H9 (cell line): Measurements from ENCODE around the gene SPECC1L. TPM values are rescaled to one million over a fixed set of nuclear protein-coding genes. Genes with fewer than 3 reads are reported as not detected.

ENCODE experiments used
- DNase-seq: peaks from one replicate; pipeline ENCODE4 v3.0.0-alpha.2; 2017
- H2AFZ ChIP-seq: one replicate; pipeline ENCODE4 v1.6.1; 2013; ENCODE audit warnings: mild to moderate bottlenecking, low read length, control low read depth, moderate library complexity
- H2AK5ac ChIP-seq: 2 replicates; pipeline ENCODE4 v1.6.1; 2013; ENCODE audit warnings: low read length, control low read depth, mixed read lengths; ENCODE audit not compliant: insufficient read length
- H2BK120ac ChIP-seq: one replicate; pipeline ENCODE4 v1.6.1; 2013; ENCODE audit warnings: low read depth, mild to moderate bottlenecking, low read length, control low read depth, inconsistent platforms; ENCODE audit not compliant: poor library complexity, severe bottlenecking
- H2BK12ac ChIP-seq: 2 replicates; pipeline ENCODE4 v1.6.1; 2013; ENCODE audit warnings: low read length, control low read depth, mixed read lengths, low read depth; ENCODE audit not compliant: insufficient read length
- H2BK15ac ChIP-seq: 2 replicates; pipeline ENCODE4 v1.6.1; 2013; ENCODE audit warnings: low read depth, low read length, control low read depth
- H2BK20ac ChIP-seq: one replicate; pipeline ENCODE4 v1.6.1; 2013; ENCODE audit warnings: low read depth, mild to moderate bottlenecking, low read length, control low read depth, inconsistent platforms; ENCODE audit not compliant: poor library complexity, severe bottlenecking
- H2BK5ac ChIP-seq: 2 replicates; pipeline ENCODE4 v1.6.1; 2013; ENCODE audit warnings: low read length, control low read depth, mixed read lengths; ENCODE audit not compliant: insufficient read length
- H3K14ac ChIP-seq: 2 replicates; pipeline ENCODE4 v1.6.1; 2013; ENCODE audit warnings: low read length, control low read depth; ENCODE audit not compliant: insufficient read depth
- H3K18ac ChIP-seq: 2 replicates; pipeline ENCODE4 v1.6.1; 2013; ENCODE audit warnings: low read depth, mild to moderate bottlenecking, mixed read lengths, low read length, control low read depth; ENCODE audit not compliant: insufficient read length
- H3K23ac ChIP-seq: 2 replicates; pipeline ENCODE4 v1.6.1; 2013; ENCODE audit warnings: low read length, control low read depth, mixed read lengths, low read depth; ENCODE audit not compliant: insufficient read length
- H3K23me2 ChIP-seq: 2 replicates; pipeline ENCODE4 v1.6.1; 2013; ENCODE audit warnings: low read depth, mild to moderate bottlenecking, mixed read lengths, low read length, control low read depth; ENCODE audit not compliant: insufficient read length, poor library complexity, severe bottlenecking
- H3K27ac ChIP-seq: 2 replicates; pipeline ENCODE4 v1.5.1; 2013; ENCODE audit warnings: low read length, control low read depth, mixed read lengths, low read depth; ENCODE audit not compliant: insufficient read length
- H3K27me3 ChIP-seq: 2 replicates; pipeline ENCODE4 v1.6.1; 2013; ENCODE audit warnings: low read length, control low read depth, inconsistent platforms; ENCODE audit not compliant: insufficient read depth
- H3K4ac ChIP-seq: 2 replicates; pipeline ENCODE4 v1.6.1; 2013; ENCODE audit warnings: low read depth, mild to moderate bottlenecking, control low read depth, inconsistent platforms, low read length, moderate library complexity
- H3K4me1 ChIP-seq: 2 replicates; pipeline ENCODE4 v1.6.1; 2013; ENCODE audit warnings: low read length, control low read depth, inconsistent platforms; ENCODE audit not compliant: insufficient read depth
- H3K4me2 ChIP-seq: 2 replicates; pipeline ENCODE4 v1.6.1; 2013; ENCODE audit warnings: low read length, control low read depth, mixed read lengths; ENCODE audit not compliant: insufficient read length, insufficient read depth
- H3K56ac ChIP-seq: 2 replicates; pipeline ENCODE4 v1.6.1; 2013; ENCODE audit warnings: low read depth, mild to moderate bottlenecking, mixed read lengths, low read length, control low read depth; ENCODE audit not compliant: insufficient read length
- H3K79me1 ChIP-seq: 2 replicates; pipeline ENCODE4 v1.6.1; 2013; ENCODE audit warnings: low read depth, mild to moderate bottlenecking, moderate library complexity, low read length, control low read depth, inconsistent platforms; ENCODE audit not compliant: insufficient read depth, poor library complexity, severe bottlenecking
- H3K79me2 ChIP-seq: 2 replicates; pipeline ENCODE4 v1.6.1; 2013; ENCODE audit warnings: low read length, control low read depth, inconsistent platforms; ENCODE audit not compliant: insufficient read depth
- H3K9ac ChIP-seq: 2 replicates; pipeline ENCODE4 v1.6.1; 2013; ENCODE audit warnings: low read length, control low read depth, mixed read lengths; ENCODE audit not compliant: insufficient read length; ENCODE audit errors: extremely low read depth
- H3K9me3 ChIP-seq: one replicate; pipeline ENCODE4 v1.6.1; 2013; ENCODE audit warnings: low read depth, low read length, inconsistent platforms; ENCODE audit not compliant: control insufficient read depth
- H3T11ph ChIP-seq: one replicate; pipeline ENCODE4 v1.6.1; 2013; ENCODE audit warnings: mild to moderate bottlenecking, low read length, control low read depth, inconsistent platforms
- H4K20me1 ChIP-seq: one replicate; pipeline ENCODE4 v1.6.1; 2013; ENCODE audit not compliant: control insufficient read depth, insufficient read length, insufficient read depth
- H4K5ac ChIP-seq: 2 replicates; pipeline ENCODE4 v1.6.1; 2013; ENCODE audit warnings: low read depth, mild to moderate bottlenecking, mixed read lengths, low read length, control low read depth; ENCODE audit not compliant: insufficient read length
- H4K8ac ChIP-seq: replicated peaks from 2 replicates; pipeline ENCODE4 v1.6.1; 2013; ENCODE audit warnings: low read length, control low read depth, mixed read lengths, low read depth; ENCODE audit not compliant: insufficient read length
- H4K91ac ChIP-seq: 2 replicates; pipeline ENCODE4 v1.6.1; 2013; ENCODE audit warnings: low read depth, mild to moderate bottlenecking, moderate library complexity, mixed read lengths, low read length, control low read depth; ENCODE audit not compliant: insufficient read length
- H3K27ac Mint-ChIP-seq, 3 experiments: 2 replicates in 2 of 3; 3 replicates in 1 of 3; pipeline ENCODE4 v1.8.0; 2020 to 2021; ENCODE audit warnings: mixed read lengths in 3 of 3, mild to moderate bottlenecking in 1 of 3, moderate library complexity in 1 of 3
- H3K27me3 Mint-ChIP-seq: 2 replicates; pipeline ENCODE4 v1.8.0; 2021; ENCODE audit warnings: low read depth, mild to moderate bottlenecking, moderate library complexity, mixed read lengths
- H3K36me3 Mint-ChIP-seq, 3 experiments: 2 replicates in 2 of 3; 3 replicates in 1 of 3; pipeline ENCODE4 v1.8.0; 2020 to 2021; ENCODE audit warnings: low read depth in 3 of 3, mixed read lengths in 3 of 3; ENCODE audit not compliant: insufficient read depth in 1 of 3
- H3K4me1 Mint-ChIP-seq, 2 experiments: 2 replicates each; pipeline ENCODE4 v1.8.0; 2020; ENCODE audit warnings: mixed read lengths in 2 of 2
- H3K4me3 Mint-ChIP-seq, 2 experiments: 2 replicates in 1 of 2; 3 replicates in 1 of 2; pipeline ENCODE4 v1.8.0; 2020 to 2021; ENCODE audit warnings: mild to moderate bottlenecking in 2 of 2, mixed read lengths in 2 of 2, moderate library complexity in 1 of 2
- H3K9me3 Mint-ChIP-seq, 2 experiments: 2 replicates in 1 of 2; 3 replicates in 1 of 2; pipeline ENCODE4 v1.8.0; 2020; ENCODE audit warnings: mild to moderate bottlenecking in 2 of 2, mixed read lengths in 2 of 2, moderate library complexity in 1 of 2
- CTCF ChIP-seq: fragments of 200-600 bp; sonication (generic); conservative IDR thresholded peaks from 3 replicates; pipeline ENCODE4 v1.8.0; 2021; ENCODE audit warnings: antibody characterized with exemption, mild to moderate bottlenecking
- WGBS: extraction: QIAGEN DNeasy Blood & Tissue Kit; methylation state at CpG from one replicate; pipeline ENCODE4 v1.1.7; 2013; ENCODE audit warnings: missing lambda C conversion rate, low lambda C conversion rate, mixed read lengths; ENCODE audit not compliant: insufficient read length; ENCODE audit errors: extremely low coverage; 5-methylcytosine and 5-hydroxymethylcytosine counted together
- total RNA-seq: library from RNA; stranded (reverse); gene quantifications from 2 replicates; pipeline ENCODE4 v1.2.1, GENCODE V29; 2021

The SPECC1L gene
- total RNA-seq, 1 experiment from 2014 or later, result 57.1 TPM

GRCh38 chr22:24435323-24435645 lies 164.7 kb downstream of the SPECC1L start:
- H3T11ph ChIP-seq, result no peak overlapping the region
- Mint-ChIP-seq H3K27me3 (no peaks in the 10 kb centered on the region; the same call in none of the 2 replicates), H3K9me3 (no peaks in the 10 kb centered on the region), H3K4me3 (no peak overlapping the region), H3K4me1 (peaks cover 2 to 14% of the 10 kb centered on the region in 2 experiments; a peak in 3 of 4 replicates), H3K27ac (no peak overlapping the region), H3K36me3 (no peaks in the 10 kb centered on the region)
- no peaks in the 10 kb centered on the region for H3K9me3 ChIP-seq
- no peak overlapping the region for H2BK120ac ChIP-seq
- H3K9ac ChIP-seq, result no peak overlapping the region
- peaks cover 2% of the 10 kb centered on the region for H4K20me1 ChIP-seq
- H2BK20ac ChIP-seq, result no peak overlapping the region
- no peak overlapping the region for H4K5ac ChIP-seq
- no peaks in the 10 kb centered on the region for H3K4me1 ChIP-seq
- no peak overlapping the region for H3K27ac ChIP-seq
- H3K4ac ChIP-seq, result no peak overlapping the region
- H3K18ac ChIP-seq, result no peak overlapping the region
- H2BK12ac ChIP-seq, result no peak overlapping the region
- no peaks in the 10 kb centered on the region for H3K27me3 ChIP-seq
- H2AFZ ChIP-seq, result no peak overlapping the region
- H3K79me1 ChIP-seq, result no peaks in the 10 kb centered on the region
- no peak overlapping the region for H3K23ac ChIP-seq
- no peak for DNase-seq
- H2BK15ac ChIP-seq, result no peak overlapping the region
- H3K14ac ChIP-seq, result no peak overlapping the region
- no peaks in the 10 kb centered on the region for H3K23me2 ChIP-seq
- no peak overlapping the region for H4K91ac ChIP-seq
- no peak overlapping the region for H2BK5ac ChIP-seq
- no peak overlapping the region for H2AK5ac ChIP-seq
- H4K8ac ChIP-seq, result no peak overlapping the region
- WGBS, result no CpG with 5 or more reads among the region's 2 CpGs
- no peak for TF ChIP-seq CTCF
- H3K4me2 ChIP-seq, result no peak overlapping the region
- no peaks in the 10 kb centered on the region for H3K79me2 ChIP-seq
- no peak overlapping the region for H3K56ac ChIP-seq
